H1 (cell line): ENCODE results near the gene SLC25A48. TPM values are rescaled to one million over a fixed set of nuclear protein-coding genes. Genes with fewer than 3 reads are reported as not detected.

ENCODE experiments used
- CTCF ChIA-PET: fragments of 300-600 bp; sonication (Branson Sonifier 250); formaldehyde crosslinking; loops from one replicate; lab custom pipeline; 2021; ENCODE audit not compliant: partially characterized antibody; lab: Charles Lee
- POLR2A ChIA-PET: fragments of 300-600 bp; sonication (Branson Sonifier 250); formaldehyde crosslinking; loops from one replicate; lab custom pipeline; 2021; ENCODE audit warnings: inconsistent platforms; ENCODE audit not compliant: partially characterized antibody; lab: Charles Lee
- DNase-seq, 2 experiments: peaks; one replicate each; pipeline versions ENCODE4 v3.0.0 to v3.0.0-alpha.2; 2010 to 2022; ENCODE audit warnings: low spot score in 2 of 2, low read depth in 1 of 2, mixed read lengths in 1 of 2
- FAIRE-seq: peaks from 2 replicates; lab custom pipeline; 2011; peaks lifted over from hg19 to GRCh38; lab: Jason Lieb, UNC
- H2AFZ ChIP-seq: 2 replicates; pipeline ENCODE4 v1.8.1; 2012; ENCODE audit warnings: low read length, inconsistent platforms
- H2AK5ac ChIP-seq: 2 replicates; pipeline ENCODE4 v1.6.1; 2013; ENCODE audit warnings: low read depth, low read length
- H2BK120ac ChIP-seq: replicated peaks from 2 replicates; pipeline ENCODE3; 2013; ENCODE audit warnings: low read depth, low read length, inconsistent platforms
- H2BK12ac ChIP-seq: 2 replicates; pipeline ENCODE4 v1.6.1; 2013; ENCODE audit warnings: low read depth, low read length
- H2BK15ac ChIP-seq: 2 replicates; pipeline ENCODE4 v1.6.1; 2013; ENCODE audit warnings: low read length
- H2BK20ac ChIP-seq: 2 replicates; pipeline ENCODE4 v1.6.1; 2013; ENCODE audit warnings: low read length
- H2BK5ac ChIP-seq: 2 replicates; pipeline ENCODE4 v1.6.1; 2013; ENCODE audit warnings: low read depth, low read length
- H3K14ac ChIP-seq: 2 replicates; pipeline ENCODE4 v1.6.1; 2013; ENCODE audit warnings: inconsistent platforms; ENCODE audit not compliant: insufficient read length
- H3K18ac ChIP-seq: 2 replicates; pipeline ENCODE4 v1.6.1; 2013; ENCODE audit warnings: low read length; ENCODE audit errors: extremely low read depth
- H3K23ac ChIP-seq: 2 replicates; pipeline ENCODE4 v1.6.1; 2013; ENCODE audit warnings: inconsistent platforms; ENCODE audit not compliant: insufficient read length
- H3K23me2 ChIP-seq: 2 replicates; pipeline ENCODE4 v1.6.1; 2013; ENCODE audit warnings: low read depth, low read length
- H3K27ac ChIP-seq: 2 replicates; pipeline ENCODE4 v1.6.1; 2011; ENCODE audit warnings: low read depth, low read length, inconsistent platforms
- H3K27me3 ChIP-seq, 4 experiments: replicated peaks in 1 of 4; 1 replicate in 1 of 4; 2 replicates in 3 of 4; pipeline versions ENCODE4 v1.6.1 to v1.8.1; 2011 to 2013; ENCODE audit warnings: low read length in 3 of 4, mild to moderate bottlenecking in 3 of 4, inconsistent platforms in 2 of 4, mixed read lengths in 2 of 4, moderate library complexity in 1 of 4; ENCODE audit not compliant: control insufficient read depth in 3 of 4, insufficient read depth in 3 of 4; ENCODE audit errors: extremely low read depth in 1 of 4
- H3K36me3 ChIP-seq, 4 experiments: 2 replicates each; pipeline versions ENCODE4 v1.6.1 to v1.8.1; 2011 to 2013; ENCODE audit warnings: mild to moderate bottlenecking in 4 of 4, low read length in 3 of 4, moderate library complexity in 2 of 4, control low read depth in 1 of 4, inconsistent platforms in 1 of 4; ENCODE audit not compliant: insufficient read depth in 4 of 4, control insufficient read depth in 2 of 4
- H3K4ac ChIP-seq: replicated peaks from 2 replicates; pipeline ENCODE3; 2013; ENCODE audit warnings: low read length, low read depth, mixed read lengths, inconsistent platforms; ENCODE audit not compliant: insufficient read length
- H3K4me1 ChIP-seq, 4 experiments: replicated peaks in 1 of 4; 1 replicate in 1 of 4; 2 replicates in 3 of 4; pipeline versions ENCODE4 v1.6.1 to v1.8.1; 2011 to 2013; ENCODE audit warnings: low read length in 3 of 4, inconsistent platforms in 2 of 4, mixed read lengths in 1 of 4; ENCODE audit not compliant: insufficient read depth in 4 of 4, control insufficient read depth in 3 of 4
- H3K4me2 ChIP-seq, 2 experiments: 2 replicates each; pipeline versions ENCODE4 v1.6.1 to v1.8.1; 2011 to 2013; ENCODE audit warnings: low read depth in 2 of 2, low read length in 2 of 2, control low read depth in 1 of 2, inconsistent platforms in 1 of 2, mild to moderate bottlenecking in 1 of 2; ENCODE audit not compliant: insufficient read depth in 1 of 2
- H3K4me3 ChIP-seq, 4 experiments: fragments of 200-600, 300-600 bp in 1 of 4; sonication (generic), shearing (Covaris generic), sonication (Bioruptor Twin) in 1 of 4; 2 replicates each; pipeline versions ENCODE4 v1.5.1 to v1.8.1; 2011 to 2016; ENCODE audit warnings: low read length in 4 of 4, low read depth in 3 of 4, control low read depth in 2 of 4, inconsistent platforms in 2 of 4, mild to moderate bottlenecking in 2 of 4, mixed read lengths in 1 of 4, moderate library complexity in 1 of 4; ENCODE audit not compliant: insufficient read depth in 2 of 4; ENCODE audit errors: extremely low read depth in 1 of 4
- H3K56ac ChIP-seq: replicated peaks from 2 replicates; pipeline ENCODE3; 2013; ENCODE audit warnings: low read depth, mild to moderate bottlenecking, mixed read lengths, low read length, inconsistent platforms; ENCODE audit not compliant: insufficient read length
- H3K79me1 ChIP-seq: 2 replicates; pipeline ENCODE4 v1.6.1; 2013; ENCODE audit warnings: low read depth, low read length, control low read depth
- H3K79me2 ChIP-seq, 2 experiments: 2 replicates each; pipeline versions ENCODE4 v1.6.1 to v1.8.1; 2012 to 2013; ENCODE audit warnings: low read length in 2 of 2, mild to moderate bottlenecking in 2 of 2, inconsistent platforms in 1 of 2; ENCODE audit not compliant: insufficient read depth in 2 of 2, control insufficient read depth in 1 of 2
- H3K9ac ChIP-seq, 4 experiments: replicated peaks in 1 of 4; 1 replicate in 1 of 4; 2 replicates in 3 of 4; pipeline versions ENCODE4 v1.6.1 to v1.8.1; 2011 to 2013; ENCODE audit warnings: low read depth in 3 of 4, low read length in 3 of 4, control low read depth in 2 of 4, mild to moderate bottlenecking in 2 of 4, moderate library complexity in 2 of 4, inconsistent platforms in 1 of 4; ENCODE audit errors: extremely low read depth in 1 of 4
- H3K9me3 ChIP-seq, 2 experiments: 2 replicates each; pipeline versions ENCODE4 v1.6.1 to v1.8.1; 2012 to 2013; ENCODE audit warnings: mild to moderate bottlenecking in 2 of 2, moderate library complexity in 2 of 2, control low read depth in 1 of 2, inconsistent platforms in 1 of 2, low read depth in 1 of 2, low read length in 1 of 2, mixed read lengths in 1 of 2; ENCODE audit not compliant: insufficient read depth in 2 of 2
- H4K20me1 ChIP-seq, 2 experiments: replicated peaks in 1 of 2; 2 replicates each; pipeline versions ENCODE3 to v1.8.1; 2011 to 2013; ENCODE audit warnings: inconsistent platforms in 2 of 2, low read length in 2 of 2, mild to moderate bottlenecking in 1 of 2; ENCODE audit not compliant: insufficient read depth in 2 of 2, control insufficient read depth in 1 of 2
- H4K5ac ChIP-seq: 2 replicates; pipeline ENCODE4 v1.6.1; 2013; ENCODE audit warnings: low read length, low read depth, mixed read lengths, inconsistent platforms; ENCODE audit not compliant: insufficient read length
- H4K8ac ChIP-seq: 2 replicates; pipeline ENCODE4 v1.8.0; 2013; ENCODE audit warnings: mild to moderate bottlenecking, moderate library complexity, low read length, inconsistent platforms; ENCODE audit not compliant: insufficient read depth; ENCODE audit errors: extremely low read depth
- H4K91ac ChIP-seq: replicated peaks from 2 replicates; pipeline ENCODE3; 2013; ENCODE audit warnings: low read length, mixed read lengths, inconsistent platforms; ENCODE audit not compliant: insufficient read length
- CBX5 ChIP-seq: fragments of 300-800, 300-1000 bp; sonication (generic); IDR thresholded peaks from 2 replicates; pipeline ENCODE4 v1.7.1; 2016; ENCODE audit warnings: antibody characterized with exemption, low read length, low read depth
- CHD2 ChIP-seq: IDR thresholded peaks from 2 replicates; pipeline ENCODE4 v1.6.1; 2012; ENCODE audit warnings: low read length, improper control_type of control experiment
- CREB1 ChIP-seq: IDR thresholded peaks from 2 replicates; pipeline ENCODE4 v1.6.1; 2012; ENCODE audit warnings: inconsistent platforms
- CTBP2 ChIP-seq: IDR thresholded peaks from 2 replicates; pipeline ENCODE4 v1.7.0; 2011; ENCODE audit warnings: borderline replicate concordance, mild to moderate bottlenecking, moderate library complexity, mixed read lengths, low read length; ENCODE audit not compliant: insufficient read depth, insufficient read length
- RAD21 ChIP-seq, 2 experiments: IDR thresholded peaks in 1 of 2; conservative IDR thresholded peaks in 1 of 2; 2 replicates each; pipeline ENCODE4 v1.6.1; 2011; ENCODE audit warnings: low read depth in 2 of 2, low read length in 2 of 2, improper control_type of control experiment in 1 of 2, inconsistent platforms in 1 of 2, mild to moderate bottlenecking in 1 of 2, moderate library complexity in 1 of 2
- RBBP5 ChIP-seq: IDR thresholded peaks from 2 replicates; pipeline ENCODE4 v1.7.1; 2012; ENCODE audit warnings: low read depth, mild to moderate bottlenecking, inconsistent platforms, low read length, moderate library complexity, borderline replicate concordance
- TCF12 ChIP-seq: IDR thresholded peaks from 2 replicates; pipeline ENCODE4 v1.6.1; 2011; ENCODE audit warnings: low read depth, mild to moderate bottlenecking, low read length
- TEAD4 ChIP-seq: IDR thresholded peaks from 2 replicates; pipeline ENCODE4 v1.6.1; 2012; ENCODE audit warnings: low read depth, low read length, inconsistent platforms, mixed read lengths
- WGBS, 2 experiments: shearing (Covaris generic) in 1 of 2; methylation state at CpG; one replicate each; pipeline versions ENCODE4 v1.1.6 to v1.1.7; 2013 to 2015; ENCODE audit warnings: low lambda C conversion rate in 2 of 2, mixed read lengths in 2 of 2, inconsistent platforms in 1 of 2, low coverage in 1 of 2, missing lambda C conversion rate in 1 of 2; ENCODE audit not compliant: insufficient replicate concordance in 2 of 2, insufficient coverage in 1 of 2, insufficient read length in 1 of 2; ENCODE audit errors: extremely low coverage in 1 of 2, missing lambda C conversion rate in 1 of 2; 5-methylcytosine and 5-hydroxymethylcytosine counted together
- polyA plus RNA-seq, 7 experiments: library from polyadenylated mRNA; depleted of rRNA in 3 of 7; stranded (reverse) in 5 of 7; unstranded in 2 of 7; fragments of >200 nt in 5 of 7; fragments of 200-250 nt in 2 of 7; gene quantifications; 1 replicate in 5 of 7; 2 replicates in 1 of 7; 4 replicates in 1 of 7; pipeline versions ENCODE4 v1.2.1 to v1.2.3, GENCODE V29; 2011 to 2013; ENCODE audit warnings: missing spikeins in 2 of 7, mixed read lengths in 2 of 7
- total RNA-seq: library from RNA; stranded (reverse); fragmentation: NEBNext Ultra II Directional; extraction: Animal tissue kit (Norgen Biotek cat#: 25700); gene quantifications from 2 replicates; pipeline ENCODE4 v1.2.1, GENCODE V29; 2021
- TF ChIP-seq, protein P1 (sequence below): IDR thresholded peaks from 2 replicates; pipeline ENCODE4 v1.6.1; 2012; ENCODE audit warnings: low read length, inconsistent platforms

Gene SLC25A48
- total and polyA plus RNA-seq, 2 of the 8 experiments (the other 6 are each of a cell fraction or from before 2014, with no cell fraction given): 1.3 to 1.8 TPM

DNA sequence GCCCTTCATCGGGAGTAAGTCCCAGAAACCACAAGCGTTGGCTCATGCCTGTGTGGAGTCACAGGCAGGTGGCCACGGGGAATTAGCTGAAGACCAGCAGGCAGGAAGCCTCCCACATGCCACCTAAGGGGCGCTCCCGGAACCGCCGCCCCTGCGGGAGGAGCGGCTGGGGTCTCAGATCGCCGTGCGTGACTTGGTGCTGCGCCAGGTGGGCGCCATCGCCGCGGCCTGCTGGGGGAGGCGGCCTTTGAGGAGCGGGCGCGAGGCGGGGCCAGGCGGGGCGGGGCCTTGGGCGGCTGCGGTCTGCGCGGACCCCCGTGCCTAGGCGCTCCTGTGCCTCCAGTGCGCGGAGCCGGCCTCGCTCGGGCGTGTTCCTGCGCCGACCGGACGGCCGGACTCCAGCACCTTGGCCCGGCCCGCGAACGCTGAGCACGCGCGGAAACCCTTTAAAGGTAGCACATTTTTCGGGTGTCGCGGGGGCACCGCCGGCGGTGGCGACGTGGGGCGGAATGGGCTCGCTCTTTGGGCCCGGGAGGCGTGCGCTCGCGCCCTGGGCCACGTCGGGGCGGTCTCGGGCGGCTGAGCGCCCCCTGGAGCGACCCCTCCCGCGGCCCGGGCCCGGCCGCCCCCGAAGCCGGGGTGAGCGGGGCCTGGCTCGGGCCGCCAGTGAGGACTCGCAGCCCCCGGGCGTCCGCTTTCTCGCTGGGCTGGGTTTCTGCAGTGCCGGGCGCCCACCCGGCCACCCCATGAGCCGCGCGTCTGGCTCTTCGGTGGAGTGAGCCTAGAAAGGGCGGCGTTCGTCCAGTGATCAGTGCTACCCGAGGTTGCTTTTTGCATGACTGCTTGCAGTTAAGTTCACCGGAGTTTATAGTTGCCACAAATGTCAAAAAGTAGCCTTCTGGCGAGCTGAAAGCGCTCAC is 95.8 kb downstream of the SLC25A48 start:
- ChIA-PET CTCF (interaction anchor here (0.8 to 1.2 kb wide), 4 partner anchors 9 to 53 kb away, joined by 3 to 4 read pairs (median 3); no protein-coding TSS in a partner anchor), POLR2A (no interaction called here)
- Histone ChIP-seq H3K4ac (no peak overlapping the region), H2BK5ac (no peak overlapping the region), H4K8ac (peak overlapping the region; percentile 96; the same call in 1 of the 2 replicates), H4K91ac (peak overlapping the region; percentile 80), H3K4me2 (peak overlapping the region; percentile 79 to 87), H2AK5ac (no peak overlapping the region), H3K4me1 (no peaks in the 10 kb centered on the region; a peak in 1 of 7 replicates), H2BK20ac (no peak overlapping the region), H3K79me2 (no peaks in the 10 kb centered on the region), H4K20me1 (peaks cover 0 to 3% of the 10 kb centered on the region in 2 experiments), H2BK15ac (no peak overlapping the region; the same call in 1 of the 2 replicates), H3K79me1 (no peaks in the 10 kb centered on the region), H3K56ac (no peak overlapping the region), H3K27ac (no peak overlapping the region), H3K27me3 (peaks cover 10 to 43% (median 29%) of the 10 kb centered on the region in 4 experiments), H3K18ac (0 out of 2 replicates have a peak overlapping the region, but pooled peaks have one; percentile 55), H3K9me3 (no peaks in the 10 kb centered on the region), H3K9ac (peak overlapping the region in 2 of 4 experiments; percentile 5 to 19; a peak in 2 of 7 replicates), H3K14ac (no peak overlapping the region), H3K23ac (no peak overlapping the region), H2BK12ac (no peak overlapping the region; the same call in 1 of the 2 replicates), H3K4me3 (peak overlapping the region; percentile 40 to 70 (median 62)), H2BK120ac (no peak overlapping the region), H3K23me2 (peaks cover 5% of the 10 kb centered on the region; the same call in 1 of the 2 replicates), H2AFZ (peak overlapping the region; percentile 80; the same call in 1 of the 2 replicates), H3K36me3 (no peaks in the 10 kb centered on the region), H4K5ac (peak overlapping the region; percentile 33)
- DNase-seq: peak; percentile 27 to 84
- WGBS, 2 experiments: 3% methylated on average over 84 of the region's 99 CpGs; no CpG with 5 or more reads in 1 of the 2 experiments
- FAIRE-seq: no peak
- TF ChIP-seq TCF12 (no peak), RAD21 (IDR thresholded peaks at IDR 0.05 in 1 of 2, conservative IDR thresholded peaks at IDR 0.05 in 1 of 2; ENCODE audit: low read depth in 2 of 2, low read length in 2 of 2) (peak in 1 of 2 experiments; percentile 12; a peak in 1 of 4 replicates), RBBP5 (no peak), CREB1 (no peak), CHD2 (no peak), CTBP2 (no peak), CBX5 (no peak), TEAD4 (no peak)
- TF ChIP-seq, protein P1, sequence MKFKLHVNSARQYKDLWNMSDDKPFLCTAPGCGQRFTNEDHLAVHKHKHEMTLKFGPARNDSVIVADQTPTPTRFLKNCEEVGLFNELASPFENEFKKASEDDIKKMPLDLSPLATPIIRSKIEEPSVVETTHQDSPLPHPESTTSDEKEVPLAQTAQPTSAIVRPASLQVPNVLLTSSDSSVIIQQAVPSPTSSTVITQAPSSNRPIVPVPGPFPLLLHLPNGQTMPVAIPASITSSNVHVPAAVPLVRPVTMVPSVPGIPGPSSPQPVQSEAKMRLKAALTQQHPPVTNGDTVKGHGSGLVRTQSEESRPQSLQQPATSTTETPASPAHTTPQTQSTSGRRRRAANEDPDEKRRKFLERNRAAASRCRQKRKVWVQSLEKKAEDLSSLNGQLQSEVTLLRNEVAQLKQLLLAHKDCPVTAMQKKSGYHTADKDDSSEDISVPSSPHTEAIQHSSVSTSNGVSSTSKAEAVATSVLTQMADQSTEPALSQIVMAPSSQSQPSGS: no peak
